PFSK-1 (cell line): Measurements from ENCODE around the gene KCNJ4.

Experiments
- POLR2AphosphoS5 ChIP-seq: IDR thresholded peaks from 2 replicates; pipeline ENCODE4 v1.6.1; 2012; ENCODE audit warnings: low read depth, mild to moderate bottlenecking, control low read depth, low read length, moderate library complexity
- REST ChIP-seq, 2 experiments: IDR thresholded peaks; 2 replicates each; pipeline versions ENCODE4 v1.6.1 to v1.8.0; 2011 to 2012; ENCODE audit warnings: low read depth in 2 of 2, low read length in 2 of 2, control low read depth in 1 of 2, inconsistent platforms in 1 of 2, mild to moderate bottlenecking in 1 of 2, moderate library complexity in 1 of 2; ENCODE audit not compliant: insufficient read depth in 1 of 2
- TAF1 ChIP-seq: IDR thresholded peaks from 2 replicates; pipeline ENCODE4 v1.6.1; 2012; ENCODE audit warnings: low read length, control low read depth, borderline replicate concordance; ENCODE audit not compliant: insufficient read depth

- TF ChIP-seq POLR2AphosphoS5 (no peak), REST (IDR thresholded peaks at IDR 0.05; ENCODE audit: insufficient read depth in 1 of 2, low read depth in 2 of 2, low read length in 2 of 2) (no peak), TAF1 (no peak)
Measured at GRCh38 chr22:38419121-38419857, 35.7 kb downstream of the KCNJ4 start.
